ENCODE results near the gene CNFN.
A peak's percentile ranks its signal among the peaks of the same experiment; 100 is the strongest.

CNFN gene

DNA sequence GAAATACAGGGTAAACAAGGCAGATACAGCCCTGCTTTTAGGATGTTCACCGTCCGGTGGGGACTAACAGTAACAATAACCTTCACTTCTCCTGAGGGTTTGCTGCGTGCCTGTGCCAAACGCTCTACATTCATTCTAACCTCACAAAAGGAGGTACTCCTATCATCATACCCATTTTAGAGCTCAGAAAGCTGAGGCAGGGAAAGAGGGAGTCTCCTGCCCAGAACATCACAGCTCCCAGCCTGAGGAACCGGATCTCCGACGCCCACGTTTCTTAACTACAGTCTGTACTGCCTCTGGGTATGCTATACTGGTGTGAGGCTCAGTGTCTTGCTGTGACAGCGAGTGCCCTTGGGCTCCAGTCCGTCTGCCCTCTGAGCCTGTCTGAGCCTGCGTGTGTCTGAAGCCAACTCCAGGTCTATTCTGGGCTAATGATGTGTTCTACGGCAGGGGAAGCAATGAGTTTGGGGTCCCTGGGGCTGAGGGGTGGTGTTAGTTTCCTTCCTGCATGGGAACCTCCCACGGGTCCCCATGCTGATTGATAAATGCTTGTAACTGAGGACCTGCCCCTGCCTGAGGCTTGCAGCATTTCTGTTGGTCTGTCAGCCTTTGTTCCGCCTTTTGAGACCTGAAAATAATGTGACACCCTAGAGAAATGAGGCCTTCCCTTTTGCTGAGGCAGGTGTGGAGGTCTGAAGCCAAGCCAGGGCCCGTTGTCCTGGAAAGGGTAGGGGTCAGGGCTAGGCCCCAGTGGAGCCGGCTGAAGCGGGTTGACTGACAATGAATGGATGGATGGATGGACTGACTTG, 32.2 kb upstream of the CNFN start:
- peaks cover 2% of the 10 kb centered on the region for H3K79me1 ChIP-seq (ENCODE audit: low read length)
- peaks cover 8% of the 10 kb centered on the region for H3K27me3 ChIP-seq (ENCODE audit: insufficient read depth, low read length)
- no peak overlapping the region for H2AFZ ChIP-seq (ENCODE audit: insufficient read depth, low read length, poor library complexity)
- no peak overlapping the region for H3K4ac ChIP-seq (ENCODE audit: low read depth, low read length)
- no CpG with 5 or more reads among the region's 17 CpGs for WGBS (ENCODE audit: extremely low coverage, insufficient coverage, insufficient read length)
- no peaks in the 10 kb centered on the region for H3K79me2 ChIP-seq (ENCODE audit: control insufficient read depth, insufficient read depth, low read length, poor library complexity)
- no peak overlapping the region for H3K4me3 ChIP-seq (ENCODE audit: low read depth, low read length)
- H2BK5ac ChIP-seq (ENCODE audit: low read depth, low read length, poor library complexity) = no peak overlapping the region
- H3K14ac ChIP-seq (ENCODE audit: low read length) = no peak overlapping the region
- peak overlapping the region; percentile 83 for H3K4me2 ChIP-seq (ENCODE audit: low read length)
- peaks cover 9% of the 10 kb centered on the region for H3K9me3 ChIP-seq (ENCODE audit: insufficient read depth, low read depth, low read length)
- no peak overlapping the region for H2BK120ac ChIP-seq (ENCODE audit: insufficient read depth, low read length, poor library complexity)
- peak overlapping the region; percentile 35 for H3K23ac ChIP-seq (ENCODE audit: low read length)
- H3K4me1 ChIP-seq (ENCODE audit: control insufficient read depth in 1 of 2, insufficient read depth in 2 of 2, low read length in 2 of 2) = peaks cover 6 to 13% of the 10 kb centered on the region in 2 experiments
- no peak overlapping the region for H2AK5ac ChIP-seq (ENCODE audit: low read length)
- no peak overlapping the region for H4K12ac ChIP-seq (ENCODE audit: low read depth, low read length)
- H4K8ac ChIP-seq (ENCODE audit: low read depth, low read length) = no peak overlapping the region
- no peak for DNase-seq
- H3K18ac ChIP-seq (ENCODE audit: low read length) = no peak overlapping the region
- no peak overlapping the region for H3K27ac ChIP-seq (ENCODE audit: low read depth, low read length)
- H3K36me3 ChIP-seq (ENCODE audit: control insufficient read depth in 1 of 2, insufficient read depth in 2 of 2, low read length in 2 of 2) = no peaks in the 10 kb centered on the region
- H4K91ac ChIP-seq (ENCODE audit: low read depth, low read length) = no peak overlapping the region
- H2BK12ac ChIP-seq (ENCODE audit: low read length) = no peak overlapping the region
- H3K9ac ChIP-seq (ENCODE audit: low read length) = no peak overlapping the region

DNA sequence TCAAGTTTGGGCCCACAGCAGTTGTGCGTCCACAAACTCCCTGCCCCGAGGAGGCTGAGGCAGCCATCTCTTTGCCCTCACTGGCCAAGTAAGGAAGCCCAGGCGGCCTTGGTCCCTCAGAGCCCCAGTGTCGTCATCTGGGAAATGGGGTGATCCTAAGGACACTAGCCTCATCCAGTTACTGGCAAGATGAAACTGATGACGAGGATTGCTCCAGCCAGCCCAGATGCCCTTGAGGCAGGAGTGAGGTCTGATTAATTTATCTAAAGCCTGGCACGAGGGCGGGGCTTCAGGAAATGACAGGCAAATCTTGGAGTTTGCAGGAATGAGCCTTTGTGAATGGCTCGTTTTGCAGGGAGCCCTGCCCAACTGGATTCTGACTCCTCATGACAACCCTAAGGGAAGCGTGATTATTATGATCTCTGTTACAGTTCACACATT, 31.5 kb upstream of the CNFN start:
- Histone ChIP-seq H2AFZ (ENCODE audit: insufficient read depth, low read length, poor library complexity) (no peak overlapping the region), H3K27ac (ENCODE audit: low read depth, low read length) (no peak overlapping the region), H4K8ac (ENCODE audit: low read depth, low read length) (no peak overlapping the region), H2BK12ac (ENCODE audit: low read length) (no peak overlapping the region), H3K79me2 (ENCODE audit: control insufficient read depth, insufficient read depth, low read length, poor library complexity) (no peaks in the 10 kb centered on the region), H4K91ac (ENCODE audit: low read depth, low read length) (no peak overlapping the region), H3K14ac (ENCODE audit: low read length) (no peak overlapping the region), H3K18ac (ENCODE audit: low read length) (no peak overlapping the region), H2BK120ac (ENCODE audit: insufficient read depth, low read length, poor library complexity) (no peak overlapping the region), H3K27me3 (ENCODE audit: insufficient read depth, low read length) (peaks cover 8% of the 10 kb centered on the region), H3K9me3 (ENCODE audit: insufficient read depth, low read depth, low read length) (peaks cover 9% of the 10 kb centered on the region), H3K4me3 (ENCODE audit: low read depth, low read length) (no peak overlapping the region), H2AK5ac (ENCODE audit: low read length) (no peak overlapping the region), H3K23ac (ENCODE audit: low read length) (no peak overlapping the region), H3K4me2 (ENCODE audit: low read length) (no peak overlapping the region), H3K4me1 (ENCODE audit: control insufficient read depth in 1 of 2, insufficient read depth in 2 of 2, low read length in 2 of 2) (peaks cover 6 to 13% of the 10 kb centered on the region in 2 experiments), H3K79me1 (ENCODE audit: low read length) (peaks cover 2% of the 10 kb centered on the region), H3K9ac (ENCODE audit: low read length) (no peak overlapping the region), H4K12ac (ENCODE audit: low read depth, low read length) (no peak overlapping the region), H2BK5ac (ENCODE audit: low read depth, low read length, poor library complexity) (no peak overlapping the region), H3K4ac (ENCODE audit: low read depth, low read length) (no peak overlapping the region), H3K36me3 (ENCODE audit: control insufficient read depth in 1 of 2, insufficient read depth in 2 of 2, low read length in 2 of 2) (no peaks in the 10 kb centered on the region)
- no peak for DNase-seq
- WGBS (ENCODE audit: extremely low coverage, insufficient coverage, insufficient read length) = no CpG with 5 or more reads among the region's 9 CpGs

DNA sequence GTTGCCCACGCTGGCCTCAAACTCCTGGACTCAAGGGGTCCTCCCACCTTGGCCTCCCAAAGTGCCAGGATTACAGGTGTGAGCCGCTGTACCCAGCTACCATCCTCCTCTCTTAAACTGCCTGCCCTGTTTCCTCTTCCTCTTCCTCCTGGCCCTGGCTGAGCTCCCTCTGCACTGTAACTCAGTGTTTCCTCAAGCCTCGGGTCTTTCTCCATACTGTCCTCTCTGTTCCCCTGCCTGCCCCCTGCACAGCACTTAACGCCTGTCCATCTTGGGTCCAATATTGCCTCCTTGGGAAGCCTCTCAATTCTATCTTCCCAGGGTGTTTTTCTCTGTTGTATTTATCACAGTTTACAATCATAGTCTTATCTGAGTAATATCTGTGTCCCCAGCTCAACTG, 31.0 kb upstream of the CNFN start:
- Histone ChIP-seq H3K27ac (ENCODE audit: low read depth, low read length) (no peak overlapping the region), H3K4me3 (ENCODE audit: low read depth, low read length) (no peak overlapping the region), H3K9ac (ENCODE audit: low read length) (no peak overlapping the region), H4K12ac (ENCODE audit: low read depth, low read length) (no peak overlapping the region), H3K4ac (ENCODE audit: low read depth, low read length) (no peak overlapping the region), H4K8ac (ENCODE audit: low read depth, low read length) (no peak overlapping the region), H3K36me3 (ENCODE audit: control insufficient read depth in 1 of 2, insufficient read depth in 2 of 2, low read length in 2 of 2) (no peaks in the 10 kb centered on the region), H3K79me1 (ENCODE audit: low read length) (peaks cover 2% of the 10 kb centered on the region), H2AK5ac (ENCODE audit: low read length) (no peak overlapping the region), H2AFZ (ENCODE audit: insufficient read depth, low read length, poor library complexity) (no peak overlapping the region), H3K18ac (ENCODE audit: low read length) (no peak overlapping the region), H3K4me1 (ENCODE audit: control insufficient read depth in 1 of 2, insufficient read depth in 2 of 2, low read length in 2 of 2) (peaks cover 6 to 13% of the 10 kb centered on the region in 2 experiments), H4K91ac (ENCODE audit: low read depth, low read length) (no peak overlapping the region), H3K9me3 (ENCODE audit: insufficient read depth, low read depth, low read length) (peaks cover 9% of the 10 kb centered on the region), H3K27me3 (ENCODE audit: insufficient read depth, low read length) (peaks cover 8% of the 10 kb centered on the region), H3K14ac (ENCODE audit: low read length) (no peak overlapping the region), H3K79me2 (ENCODE audit: control insufficient read depth, insufficient read depth, low read length, poor library complexity) (no peaks in the 10 kb centered on the region), H3K4me2 (ENCODE audit: low read length) (no peak overlapping the region), H2BK12ac (ENCODE audit: low read length) (no peak overlapping the region), H2BK120ac (ENCODE audit: insufficient read depth, low read length, poor library complexity) (no peak overlapping the region), H3K23ac (ENCODE audit: low read length) (no peak overlapping the region), H2BK5ac (ENCODE audit: low read depth, low read length, poor library complexity) (no peak overlapping the region)
- WGBS (ENCODE audit: extremely low coverage, insufficient coverage, insufficient read length) = no CpG with 5 or more reads among the region's 4 CpGs
- DNase-seq = no peak

DNA sequence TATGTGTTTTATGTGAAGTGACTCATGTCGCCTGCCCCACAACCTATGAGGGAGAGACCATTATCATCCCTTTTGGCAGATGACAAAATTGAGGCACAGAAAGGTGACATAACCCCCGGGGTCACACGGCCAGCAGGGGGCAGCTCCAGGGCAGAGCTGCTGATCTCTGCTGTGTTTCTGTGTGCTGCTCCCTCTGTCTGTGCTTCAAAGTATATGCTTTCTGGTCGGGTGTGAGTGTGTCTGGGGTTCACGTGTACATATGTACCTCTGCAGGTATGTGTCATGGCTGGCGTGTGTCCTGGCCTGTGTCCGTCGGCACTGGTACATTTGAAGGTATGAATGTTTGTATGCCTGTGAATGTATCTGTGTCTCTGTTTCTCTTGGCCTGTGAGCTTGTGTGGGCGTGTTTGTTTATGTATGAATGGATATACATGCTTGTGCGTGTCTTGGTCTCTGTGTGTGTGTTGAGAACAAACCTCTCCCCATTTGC, 30.0 kb upstream of the CNFN start:
- no peak overlapping the region for H4K12ac ChIP-seq (ENCODE audit: low read depth, low read length)
- no peak overlapping the region for H3K4me3 ChIP-seq (ENCODE audit: low read depth, low read length)
- no peaks in the 10 kb centered on the region for H3K36me3 ChIP-seq (ENCODE audit: control insufficient read depth in 1 of 2, insufficient read depth in 2 of 2, low read length in 2 of 2)
- H4K91ac ChIP-seq (ENCODE audit: low read depth, low read length) = no peak overlapping the region
- H3K23ac ChIP-seq (ENCODE audit: low read length) = peak overlapping the region; percentile 58
- peaks cover 9% of the 10 kb centered on the region for H3K9me3 ChIP-seq (ENCODE audit: insufficient read depth, low read depth, low read length)
- H4K8ac ChIP-seq (ENCODE audit: low read depth, low read length) = no peak overlapping the region
- H3K18ac ChIP-seq (ENCODE audit: low read length) = no peak overlapping the region
- no peak overlapping the region for H2AK5ac ChIP-seq (ENCODE audit: low read length)
- DNase-seq = peak; percentile 44 to 65
- H2BK120ac ChIP-seq (ENCODE audit: insufficient read depth, low read length, poor library complexity) = no peak overlapping the region
- H3K4ac ChIP-seq (ENCODE audit: low read depth, low read length) = no peak overlapping the region
- H3K79me2 ChIP-seq (ENCODE audit: control insufficient read depth, insufficient read depth, low read length, poor library complexity) = no peaks in the 10 kb centered on the region
- peaks cover 8% of the 10 kb centered on the region for H3K27me3 ChIP-seq (ENCODE audit: insufficient read depth, low read length)
- no CpG with 5 or more reads among the region's 10 CpGs for WGBS (ENCODE audit: extremely low coverage, insufficient coverage, insufficient read length)
- H2BK12ac ChIP-seq (ENCODE audit: low read length) = no peak overlapping the region
- no peak overlapping the region for H2BK5ac ChIP-seq (ENCODE audit: low read depth, low read length, poor library complexity)
- no peak overlapping the region for H3K14ac ChIP-seq (ENCODE audit: low read length)
- no peak overlapping the region for H3K9ac ChIP-seq (ENCODE audit: low read length)
- H3K27ac ChIP-seq (ENCODE audit: low read depth, low read length) = no peak overlapping the region
- peaks cover 2% of the 10 kb centered on the region for H3K79me1 ChIP-seq (ENCODE audit: low read length)
- peaks cover 6 to 13% of the 10 kb centered on the region in 2 experiments for H3K4me1 ChIP-seq (ENCODE audit: control insufficient read depth in 1 of 2, insufficient read depth in 2 of 2, low read length in 2 of 2)
- no peak overlapping the region for H3K4me2 ChIP-seq (ENCODE audit: low read length)
- H2AFZ ChIP-seq (ENCODE audit: insufficient read depth, low read length, poor library complexity) = no peak overlapping the region
